Esophagus muscularis mucosa (tissue), 4 donors: ENCODE results near the gene AKT3. TPM values are rescaled to one million over a fixed set of nuclear protein-coding genes. Genes with fewer than 3 reads are reported as not detected.

Experiments used
- DNase-seq: peaks from one replicate; pipeline ENCODE4 v3.0.0-alpha.2; 2017; ENCODE audit errors: extremely low spot score
- H3K27ac ChIP-seq, 4 donors: fragments of 200-600 bp; sonication (generic); replicated peaks in 1 of 4; 1 replicate in 3 of 4; 2 replicates in 1 of 4; pipeline ENCODE4 v1.5.1; 2016 to 2019; ENCODE audit warnings: mild to moderate bottlenecking in 1 of 4
- H3K27me3 ChIP-seq, 4 donors: fragments of 200-600 bp; sonication (generic); one replicate each; pipeline versions ENCODE4 v1.5.1 to v1.6.0; 2016 to 2019
- H3K36me3 ChIP-seq, 4 donors: fragments of 200-600 bp; sonication (generic); one replicate each; pipeline ENCODE4 v1.5.1; 2016 to 2019
- H3K4me1 ChIP-seq, 4 donors: fragments of 200-600 bp; sonication (generic); one replicate each; pipeline ENCODE4 v1.5.1; 2016 to 2019
- H3K4me3 ChIP-seq, 4 donors: fragments of 200-600 bp; sonication (generic); 1 replicate in 2 of 4; 2 replicates in 2 of 4; pipeline ENCODE4 v1.5.1; 2016 to 2019; ENCODE audit warnings: mild to moderate bottlenecking in 4 of 4, moderate library complexity in 1 of 4
- H3K9me3 ChIP-seq, 4 donors: fragments of 200-600 bp; sonication (generic); 1 replicate in 3 of 4; 2 replicates in 1 of 4; pipeline ENCODE4 v1.5.1; 2016 to 2019
- CTCF ChIP-seq, 3 experiments: fragments of 200-600 bp in 2 of 3; fragments of 450-650 bp in 1 of 3; sonication (generic) in 2 of 3; IDR thresholded peaks; one replicate each; pipeline ENCODE4 v1.5.1; 2017 to 2019; ENCODE audit warnings: antibody characterized with exemption in 3 of 3, mild to moderate bottlenecking in 2 of 3, moderate library complexity in 1 of 3
- EP300 ChIP-seq: sonication (generic); formaldehyde crosslinking; IDR thresholded peaks from one replicate; pipeline ENCODE4 v1.6.1; 2017; ENCODE audit warnings: antibody characterized with exemption
- POLR2A ChIP-seq: fragments of 450-650 bp; IDR thresholded peaks from one replicate; pipeline ENCODE4 v1.6.1; 2017; ENCODE audit warnings: antibody characterized with exemption, moderate library complexity, mild to moderate bottlenecking, low read depth
- POLR2AphosphoS5 ChIP-seq, 2 donors: sonication (generic); formaldehyde crosslinking; IDR thresholded peaks; one replicate each; pipeline ENCODE4 v1.6.1; 2017; ENCODE audit warnings: antibody characterized with exemption in 2 of 2
- WGBS: methylation state at CpG from one replicate; pipeline ENCODE4 v1.1.5; 2018; 5-methylcytosine and 5-hydroxymethylcytosine counted together
- intact Hi-C: fragments of 100-400 bp; cut with DNase I; formaldehyde crosslinking; loops from one replicate; pipeline ENCODE4 v1.15.1; 2023
- total RNA-seq, 4 donors: library from RNA; depleted of rRNA; stranded (reverse); fragments of >200 nt; gene quantifications; one replicate each; pipeline versions ENCODE4 v1.1.0 to v1.2.1, GENCODE V29; 2016

The AKT3 gene
- total RNA-seq, 4 donors from 2014 or later, result 63.9 to 104 (median 74.2) TPM

GRCh38 chr1:243855616-243856318, 5.7 kb upstream of the AKT3 start:
- H3K4me3 ChIP-seq, result no peak overlapping the region
- DNase-seq, result no peak
- TF ChIP-seq CTCF (IDR thresholded peaks at IDR 0.05), result no peak
- no peak for TF ChIP-seq POLR2A
- no peak for TF ChIP-seq EP300
- no peak for TF ChIP-seq POLR2AphosphoS5 (IDR thresholded peaks at IDR 0.05)
- no peak overlapping the region for H3K27ac ChIP-seq
- intact Hi-C loops, result no loop called here
- H3K36me3 ChIP-seq, result no peaks in the 10 kb centered on the region
- 94% methylated on average over 9 of the region's 11 CpGs for WGBS
- peaks cover 0 to 9% (median 8%) of the 10 kb centered on the region in 4 donors for H3K4me1 ChIP-seq
- peaks cover 0 to 5% (median 0%) of the 10 kb centered on the region in 4 donors for H3K27me3 ChIP-seq
- H3K9me3 ChIP-seq, result no peaks in the 10 kb centered on the region

- Histone ChIP-seq H3K27ac (peak overlapping the region in 1 of 4 donors; percentile 99), H3K4me3 (peak overlapping the region in 1 of 4 donors; percentile 99), H3K9me3 (no peaks in the 10 kb centered on the region), H3K27me3 (no peaks in the 10 kb centered on the region), H3K36me3 (no peaks in the 10 kb centered on the region), H3K4me1 (peaks cover 3 to 28% (median 26%) of the 10 kb centered on the region in 4 donors)
- TF ChIP-seq POLR2AphosphoS5 (IDR thresholded peaks at IDR 0.05) (no peak), CTCF (IDR thresholded peaks at IDR 0.05) (no peak), EP300 (no peak), POLR2A (no peak)
- WGBS, result 28% methylated on average over 3 of the region's 3 CpGs
- no peak for DNase-seq
- intact Hi-C loops, result loop anchor here (5.0 kb wide), 2 partner anchors 144 to 421 kb away; no protein-coding TSS in a partner anchor
Observed at GRCh38 chr1:243851765-243852164, 1.7 kb upstream of the AKT3 start.

- Histone ChIP-seq H3K4me1 (peaks cover 3 to 29% (median 28%) of the 10 kb centered on the region in 4 donors), H3K27ac (peak overlapping the region; percentile 97 to 99 (median 99)), H3K4me3 (peak overlapping the region; percentile 93 to 99 (median 96)), H3K27me3 (no peaks in the 10 kb centered on the region), H3K9me3 (no peaks in the 10 kb centered on the region), H3K36me3 (no peaks in the 10 kb centered on the region)
- no peak for DNase-seq
- TF ChIP-seq POLR2A (no peak), POLR2AphosphoS5 (IDR thresholded peaks at IDR 0.05) (peak in 1 of 2 donors; percentile 2)
- WGBS, result 4% methylated on average over 12 of the region's 12 CpGs
- intact Hi-C loops, result loop anchor here (5.0 kb wide), 2 partner anchors 144 to 421 kb away; no protein-coding TSS in a partner anchor
Observed at GRCh38 chr1:243851257-243851756, 1.3 kb upstream of the AKT3 start.

GRCh38 chr1:243850452-243851256, 611 bp upstream of the AKT3 start:
- intact Hi-C loops, result loop anchor here (1.0 to 5.0 kb wide), 3 partner anchors 143 to 422 kb away; no protein-coding TSS in a partner anchor
- Histone ChIP-seq H3K27ac (peak overlapping the region; percentile 97 to 99 (median 99)), H3K4me1 (peaks cover 3 to 34% (median 30%) of the 10 kb centered on the region in 4 donors), H3K27me3 (no peaks in the 10 kb centered on the region), H3K9me3 (no peaks in the 10 kb centered on the region), H3K4me3 (peak overlapping the region; percentile 93 to 99 (median 96)), H3K36me3 (no peaks in the 10 kb centered on the region)
- DNase-seq, result no peak
- TF ChIP-seq POLR2AphosphoS5 (IDR thresholded peaks at IDR 0.05) (peak; percentile 40 to 55), CTCF (IDR thresholded peaks at IDR 0.05) (no peak)
- 1% methylated on average over 7 of the region's 92 CpGs for WGBS
